GM15510 (cell line): Measurements from ENCODE around the gene CDKAL1.

Experiments used
- POLR2A ChIP-seq: IDR thresholded peaks from 3 replicates; pipeline ENCODE4 v1.6.1; 2011; ENCODE audit warnings: borderline replicate concordance; ENCODE audit not compliant: insufficient read length; ENCODE audit errors: extremely low read depth

CDKAL1 gene

DNA sequence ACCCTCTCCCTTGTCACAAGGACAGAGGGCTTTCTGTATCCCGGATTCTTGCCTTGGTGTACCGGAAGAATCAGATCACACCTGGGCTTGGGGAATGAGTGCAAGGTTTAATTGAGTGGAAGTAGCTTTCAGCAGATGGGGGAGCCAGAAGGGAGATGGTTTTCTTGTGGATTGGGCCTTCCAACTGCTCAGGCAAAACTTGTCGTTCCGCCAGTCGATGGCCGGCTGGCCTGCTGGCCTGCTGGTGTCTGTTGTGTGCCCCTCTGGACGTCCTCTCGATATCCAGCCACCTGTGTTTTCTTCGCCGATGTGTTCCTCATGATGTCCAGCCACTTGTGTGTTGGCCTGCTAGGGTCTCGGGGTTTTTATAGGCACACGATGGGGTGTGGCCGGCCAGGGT is 168.1 kb downstream of the CDKAL1 start:
- no peak for TF ChIP-seq POLR2A

- no peak for TF ChIP-seq POLR2A
Measured at GRCh38 chr6:20703049-20703448, 168.8 kb downstream of the CDKAL1 start.

GRCh38 chr6:20704325-20705025 is 170.2 kb downstream of the CDKAL1 start:
- no peak for TF ChIP-seq POLR2A

DNA sequence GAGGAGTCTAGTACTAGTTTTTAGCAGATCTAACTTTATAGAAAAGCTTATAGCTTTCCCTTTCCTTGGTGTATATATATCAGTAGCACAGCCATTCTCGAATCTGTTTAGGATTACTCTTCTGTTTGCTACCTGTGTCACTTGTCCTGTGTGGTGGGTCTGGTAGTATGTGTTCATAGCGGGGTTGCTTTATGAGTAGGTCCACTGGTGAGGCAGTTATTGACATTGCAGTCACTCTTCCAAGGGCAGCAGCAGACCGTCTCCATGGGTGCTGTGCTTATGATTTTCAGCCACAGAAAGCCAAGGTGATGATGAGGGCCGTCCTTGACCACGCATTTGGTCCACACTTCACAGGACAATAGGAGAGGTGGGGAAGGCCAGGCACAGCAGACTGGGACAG is 171.5 kb downstream of the CDKAL1 start:
- TF ChIP-seq POLR2A, result no peak

DNA sequence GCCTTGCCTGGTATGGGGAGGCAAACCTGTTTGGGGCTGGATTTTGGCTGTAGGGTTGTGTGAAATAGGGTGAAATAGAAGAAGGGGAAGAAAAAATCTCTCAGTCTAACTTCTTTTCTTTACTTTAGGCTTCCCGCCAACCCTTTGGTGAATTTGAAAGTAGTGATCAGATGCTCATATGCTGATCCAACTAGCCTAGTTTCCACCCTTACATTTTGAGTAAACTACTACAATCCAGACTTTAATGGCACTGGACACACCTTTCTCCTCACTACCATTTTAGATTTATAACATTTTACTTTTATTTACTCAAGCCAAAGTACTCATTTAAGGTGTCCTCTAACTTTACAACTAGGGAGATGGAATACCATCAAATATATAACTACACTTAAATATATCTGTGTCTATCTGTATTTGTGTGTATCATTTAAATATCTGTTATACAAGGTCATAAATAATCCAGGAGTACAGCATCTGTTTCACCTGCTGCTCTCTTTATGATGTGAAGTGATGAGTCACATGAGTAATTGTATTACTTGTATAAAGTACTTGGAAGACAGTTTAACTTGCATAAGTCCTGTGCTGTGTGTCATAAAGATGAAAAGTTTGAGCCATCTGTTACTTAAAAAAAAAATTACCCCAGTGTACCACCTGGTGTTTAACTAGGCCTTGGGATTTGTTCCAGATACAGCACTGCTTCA is 172.1 kb downstream of the CDKAL1 start:
- TF ChIP-seq POLR2A, result no peak

- no peak for TF ChIP-seq POLR2A
Measured at GRCh38 chr6:20706939-20707485, 172.8 kb downstream of the CDKAL1 start.

GRCh38 chr6:20707870-20708269 is 173.6 kb downstream of the CDKAL1 start:
- no peak for TF ChIP-seq POLR2A

GRCh38 chr6:20708367-20709124 is 174.3 kb downstream of the CDKAL1 start:
- no peak for TF ChIP-seq POLR2A

DNA sequence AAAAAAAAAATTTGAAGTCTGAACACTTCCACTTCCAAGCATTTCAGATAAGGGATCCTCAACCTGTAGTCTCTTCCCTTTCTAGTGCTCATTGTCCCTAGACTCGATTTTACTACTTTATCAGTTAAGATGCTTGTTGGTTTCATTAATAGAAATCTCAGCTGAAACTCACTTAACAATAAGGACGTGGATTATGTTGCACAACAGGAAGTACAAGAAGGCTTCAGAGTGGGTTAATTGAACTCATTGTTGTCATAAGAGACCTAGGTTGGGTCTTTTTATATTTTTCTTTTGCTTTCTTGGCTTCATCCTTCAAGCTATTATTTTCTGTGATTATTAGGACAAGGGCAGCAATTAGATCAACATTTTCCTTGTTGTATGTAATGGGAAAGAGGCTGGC is 175.2 kb downstream of the CDKAL1 start:
- TF ChIP-seq POLR2A, result no peak

DNA sequence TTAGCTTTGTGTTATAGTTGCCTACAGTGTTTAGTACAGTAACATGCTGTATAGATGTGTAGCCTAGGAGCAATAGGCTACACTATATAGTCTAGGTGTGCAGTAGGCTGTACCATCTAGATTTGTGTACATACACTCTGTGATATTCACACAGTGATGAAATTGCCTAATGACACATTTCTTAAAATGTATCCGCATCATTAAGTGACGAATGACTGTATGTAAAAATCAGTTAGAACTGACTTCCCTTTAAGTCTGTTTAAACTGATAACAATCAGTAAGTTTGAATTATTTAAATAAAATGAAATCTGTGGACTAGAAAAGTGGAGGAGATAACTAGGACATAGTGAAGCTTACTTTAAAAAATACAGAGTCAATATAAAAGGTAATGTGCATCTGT is 176.1 kb downstream of the CDKAL1 start:
- TF ChIP-seq POLR2A, result no peak

DNA sequence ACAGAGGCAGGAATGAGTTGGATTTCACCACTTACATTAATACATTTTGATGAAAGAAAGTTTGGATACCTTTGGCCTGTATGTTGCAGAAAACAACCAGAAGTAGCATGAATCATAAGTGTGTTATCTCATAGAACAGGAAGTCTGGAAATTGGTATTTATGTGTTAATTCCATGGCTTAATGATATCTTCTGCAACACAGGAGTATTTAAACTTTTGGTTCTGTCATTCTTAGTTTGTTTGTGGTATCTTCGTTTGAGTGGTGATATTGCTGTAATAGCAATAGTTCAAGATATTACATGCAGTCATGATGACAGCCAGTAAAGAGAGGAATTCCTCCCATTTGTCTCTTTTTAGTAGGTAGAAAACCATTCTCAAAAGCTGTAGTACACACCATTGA is 177.3 kb downstream of the CDKAL1 start:
- TF ChIP-seq POLR2A, result no peak

GRCh38 chr6:20712011-20712410 is 177.8 kb downstream of the CDKAL1 start:
- no peak for TF ChIP-seq POLR2A

GRCh38 chr6:20715135-20715806 is 181.0 kb downstream of the CDKAL1 start:
- no peak for TF ChIP-seq POLR2A

DNA sequence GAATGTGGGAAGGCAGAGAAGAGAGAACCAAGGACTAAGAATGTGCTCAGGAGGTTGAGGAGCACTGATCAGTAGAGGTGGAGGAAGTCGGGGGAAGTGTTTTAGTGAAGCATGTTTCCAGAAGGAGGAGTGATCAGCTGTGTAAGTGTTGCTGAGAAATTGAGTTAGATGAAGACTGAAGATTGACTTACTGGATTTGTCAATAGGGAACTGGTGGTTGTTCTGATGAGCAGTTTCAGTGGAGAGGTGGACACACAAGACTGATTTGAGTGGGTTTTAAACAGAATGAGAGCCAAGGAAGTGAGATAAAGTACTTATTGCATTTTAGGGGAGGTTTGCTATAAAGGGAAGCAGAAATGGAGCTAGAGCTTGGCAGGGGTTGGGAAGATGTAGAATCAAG is 182.6 kb downstream of the CDKAL1 start:
- no peak for TF ChIP-seq POLR2A

DNA sequence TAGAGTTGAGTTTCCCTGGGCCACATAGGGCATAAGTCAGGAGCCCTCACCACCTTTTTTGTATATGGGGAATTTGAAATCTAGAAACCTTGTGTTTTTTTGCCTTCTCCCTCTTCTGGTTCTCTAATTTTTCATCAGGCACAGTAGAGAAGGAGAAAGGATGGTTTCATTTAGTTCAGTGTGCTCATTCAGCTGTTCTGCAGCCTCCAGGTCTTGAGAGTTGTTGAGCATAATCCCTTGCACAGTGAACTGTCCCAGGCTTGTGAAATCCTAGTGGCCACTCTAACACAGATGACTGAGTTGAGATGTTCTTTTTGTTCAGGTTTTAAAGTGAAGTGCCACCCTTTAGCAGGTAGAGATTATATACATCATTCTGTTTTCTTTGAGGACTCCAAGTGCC is 183.5 kb downstream of the CDKAL1 start:
- no peak for TF ChIP-seq POLR2A
